Osteocyte (in vitro differentiated cells): ENCODE measurements around the gene KMT2B. TPM values are rescaled to one million over a fixed set of nuclear protein-coding genes. Genes with fewer than 3 reads are reported as not detected.

Experiments used
- DNase-seq: peaks from one replicate; pipeline ENCODE4 v3.0.0; 2021; ENCODE audit warnings: mixed read lengths; ENCODE audit not compliant: unreplicated experiment; ENCODE audit errors: extremely low spot score
- H3K27ac Mint-ChIP-seq: one replicate; pipeline ENCODE4 v1.8.0; 2021; ENCODE audit warnings: mild to moderate bottlenecking, mixed read lengths; ENCODE audit not compliant: unreplicated experiment
- H3K27me3 Mint-ChIP-seq: one replicate; pipeline ENCODE4 v1.8.0; 2021; ENCODE audit warnings: mixed read lengths; ENCODE audit not compliant: unreplicated experiment
- H3K36me3 Mint-ChIP-seq: one replicate; pipeline ENCODE4 v1.8.0; 2021; ENCODE audit warnings: mixed read lengths; ENCODE audit not compliant: unreplicated experiment
- H3K4me1 Mint-ChIP-seq: one replicate; pipeline ENCODE4 v1.8.0; 2021; ENCODE audit warnings: mixed read lengths; ENCODE audit not compliant: unreplicated experiment
- H3K4me3 Mint-ChIP-seq: one replicate; pipeline ENCODE4 v1.8.0; 2021; ENCODE audit warnings: mild to moderate bottlenecking, moderate library complexity, mixed read lengths; ENCODE audit not compliant: unreplicated experiment
- H3K9me3 Mint-ChIP-seq: one replicate; pipeline ENCODE4 v1.8.0; 2021; ENCODE audit warnings: mixed read lengths; ENCODE audit not compliant: unreplicated experiment
- total RNA-seq: library from RNA; stranded (reverse); gene quantifications from 2 replicates; pipeline ENCODE4 v1.2.1, GENCODE V29; 2021
- TF ChIP-seq, protein P1 (sequence below): fragments of 200-600 bp; sonication (generic); IDR thresholded peaks from 2 replicates; pipeline ENCODE4 v1.5.0; 2021; ENCODE audit warnings: antibody characterized with exemption, mild to moderate bottlenecking, moderate library complexity

KMT2B gene
- total RNA-seq, 1 donor from 2014 or later, result 45.1 TPM

DNA sequence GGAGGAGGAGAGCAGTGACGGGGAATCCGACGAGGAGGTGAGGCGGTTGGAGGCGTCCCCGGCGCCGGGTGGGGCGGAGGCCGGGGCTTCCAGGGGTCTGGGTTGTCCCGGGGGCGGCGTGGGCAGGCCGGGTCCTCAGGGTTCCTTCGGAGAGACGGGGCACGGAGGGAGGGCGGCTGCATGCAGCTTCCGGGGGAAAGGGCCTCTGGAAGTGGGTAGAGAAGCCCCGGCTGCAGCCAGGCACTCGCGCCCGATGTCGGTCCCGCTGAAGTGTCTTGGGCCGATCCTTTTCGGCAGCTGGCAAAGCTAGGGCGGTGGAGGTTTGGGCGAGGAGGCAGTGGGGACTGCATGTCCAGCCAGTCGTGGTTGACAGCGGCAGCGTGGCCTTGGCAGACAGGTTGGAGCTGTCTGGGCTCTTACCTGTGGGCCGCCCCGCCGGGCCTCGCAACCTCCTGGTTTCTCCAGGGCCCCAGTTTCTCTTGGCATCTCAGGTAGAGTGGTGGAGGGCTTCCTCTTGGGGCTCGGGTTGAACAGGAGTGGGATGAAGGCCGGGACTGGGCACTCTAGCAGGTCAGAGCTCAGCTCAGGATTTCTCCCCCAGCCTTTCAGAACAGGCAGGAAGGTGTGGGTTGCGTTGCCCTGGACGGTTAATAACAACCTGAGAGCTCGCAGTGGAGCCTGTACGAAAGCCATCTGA is 690 bp downstream of the KMT2B start:
- Mint-ChIP-seq H3K4me3 (peak overlapping the region; percentile 84), H3K4me1 (peaks cover 26% of the 10 kb centered on the region), H3K9me3 (no peaks in the 10 kb centered on the region), H3K36me3 (peaks cover 15% of the 10 kb centered on the region), H3K27ac (peak overlapping the region; percentile 69), H3K27me3 (no peaks in the 10 kb centered on the region)
- TF ChIP-seq, protein P1, sequence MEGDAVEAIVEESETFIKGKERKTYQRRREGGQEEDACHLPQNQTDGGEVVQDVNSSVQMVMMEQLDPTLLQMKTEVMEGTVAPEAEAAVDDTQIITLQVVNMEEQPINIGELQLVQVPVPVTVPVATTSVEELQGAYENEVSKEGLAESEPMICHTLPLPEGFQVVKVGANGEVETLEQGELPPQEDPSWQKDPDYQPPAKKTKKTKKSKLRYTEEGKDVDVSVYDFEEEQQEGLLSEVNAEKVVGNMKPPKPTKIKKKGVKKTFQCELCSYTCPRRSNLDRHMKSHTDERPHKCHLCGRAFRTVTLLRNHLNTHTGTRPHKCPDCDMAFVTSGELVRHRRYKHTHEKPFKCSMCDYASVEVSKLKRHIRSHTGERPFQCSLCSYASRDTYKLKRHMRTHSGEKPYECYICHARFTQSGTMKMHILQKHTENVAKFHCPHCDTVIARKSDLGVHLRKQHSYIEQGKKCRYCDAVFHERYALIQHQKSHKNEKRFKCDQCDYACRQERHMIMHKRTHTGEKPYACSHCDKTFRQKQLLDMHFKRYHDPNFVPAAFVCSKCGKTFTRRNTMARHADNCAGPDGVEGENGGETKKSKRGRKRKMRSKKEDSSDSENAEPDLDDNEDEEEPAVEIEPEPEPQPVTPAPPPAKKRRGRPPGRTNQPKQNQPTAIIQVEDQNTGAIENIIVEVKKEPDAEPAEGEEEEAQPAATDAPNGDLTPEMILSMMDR, result no peak
- no peak for DNase-seq

DNA sequence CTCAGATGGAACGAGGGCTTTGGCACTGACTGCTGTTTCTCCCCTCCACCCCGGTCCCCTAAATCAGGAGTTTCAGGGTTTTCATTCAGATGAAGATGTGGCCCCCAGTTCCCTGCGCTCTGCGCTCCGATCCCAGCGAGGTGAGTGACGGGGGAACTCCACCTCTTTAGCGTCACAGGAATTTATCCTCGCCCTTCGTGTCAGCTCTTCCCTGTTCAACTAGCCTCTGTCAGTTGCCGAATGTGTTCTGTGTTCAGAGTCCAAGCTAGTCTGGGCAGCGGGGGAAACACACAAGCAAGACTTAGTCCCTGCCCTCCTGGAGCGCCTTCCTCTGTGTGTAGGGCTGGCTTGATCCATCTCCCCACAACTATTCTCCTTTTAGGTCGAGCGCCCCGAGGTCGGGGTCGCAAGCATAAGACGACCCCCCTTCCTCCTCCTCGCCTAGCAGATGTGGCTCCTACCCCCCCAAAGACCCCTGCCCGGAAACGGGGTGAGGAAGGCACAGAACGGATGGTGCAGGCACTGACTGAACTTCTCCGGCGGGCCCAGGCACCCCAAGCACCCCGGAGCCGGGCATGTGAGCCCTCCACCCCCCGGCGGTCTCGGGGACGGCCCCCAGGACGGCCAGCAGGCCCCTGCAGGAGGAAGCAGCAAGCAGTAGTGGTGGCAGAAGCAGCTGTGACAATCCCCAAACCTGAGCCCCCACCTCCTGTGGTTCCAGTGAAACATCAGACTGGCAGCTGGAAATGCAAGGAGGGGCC is 1.8 kb downstream of the KMT2B start:
- no peaks in the 10 kb centered on the region for H3K27me3 Mint-ChIP-seq
- TF ChIP-seq, protein P1, result no peak
- no peaks in the 10 kb centered on the region for H3K9me3 Mint-ChIP-seq
- no peak for DNase-seq
- H3K27ac Mint-ChIP-seq, result peak overlapping the region; percentile 69
- H3K4me1 Mint-ChIP-seq, result peaks cover 26% of the 10 kb centered on the region
- H3K36me3 Mint-ChIP-seq, result peaks cover 23% of the 10 kb centered on the region
- peak overlapping the region; percentile 84 for H3K4me3 Mint-ChIP-seq

DNA sequence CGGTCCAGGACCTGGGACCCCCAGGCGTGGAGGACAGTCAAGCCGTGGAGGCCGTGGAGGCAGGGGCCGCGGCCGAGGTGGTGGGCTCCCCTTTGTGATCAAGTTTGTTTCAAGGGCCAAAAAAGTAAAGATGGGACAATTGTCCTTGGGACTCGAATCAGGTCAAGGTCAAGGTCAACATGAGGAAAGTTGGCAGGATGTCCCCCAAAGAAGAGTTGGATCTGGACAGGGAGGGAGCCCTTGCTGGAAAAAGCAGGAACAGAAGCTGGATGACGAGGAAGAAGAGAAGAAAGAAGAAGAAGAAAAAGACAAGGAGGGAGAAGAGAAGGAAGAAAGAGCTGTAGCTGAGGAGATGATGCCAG is 2.3 kb downstream of the KMT2B start:
- peaks cover 27% of the 10 kb centered on the region for H3K36me3 Mint-ChIP-seq
- TF ChIP-seq, protein P1, result no peak
- H3K27me3 Mint-ChIP-seq, result no peaks in the 10 kb centered on the region
- DNase-seq, result no peak
- no peaks in the 10 kb centered on the region for H3K9me3 Mint-ChIP-seq
- peaks cover 24% of the 10 kb centered on the region for H3K4me1 Mint-ChIP-seq
- H3K27ac Mint-ChIP-seq, result no peak overlapping the region
- H3K4me3 Mint-ChIP-seq, result no peak overlapping the region

DNA sequence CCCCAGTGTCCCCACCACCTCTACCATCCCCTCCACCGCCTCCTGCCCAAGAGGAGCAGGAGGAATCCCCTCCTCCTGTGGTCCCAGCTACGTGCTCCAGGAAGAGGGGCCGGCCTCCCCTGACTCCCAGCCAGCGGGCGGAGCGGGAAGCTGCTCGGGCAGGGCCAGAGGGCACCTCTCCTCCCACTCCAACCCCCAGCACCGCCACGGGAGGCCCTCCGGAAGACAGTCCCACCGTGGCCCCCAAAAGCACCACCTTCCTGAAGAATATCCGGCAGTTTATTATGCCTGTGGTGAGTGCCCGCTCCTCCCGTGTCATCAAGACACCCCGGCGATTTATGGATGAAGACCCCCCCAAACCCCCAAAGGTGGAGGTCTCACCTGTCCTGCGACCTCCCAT is 2.8 kb downstream of the KMT2B start:
- H3K27me3 Mint-ChIP-seq, result no peaks in the 10 kb centered on the region
- TF ChIP-seq, protein P1, result no peak
- no peaks in the 10 kb centered on the region for H3K9me3 Mint-ChIP-seq
- DNase-seq, result no peak
- no peak overlapping the region for H3K4me3 Mint-ChIP-seq
- peaks cover 23% of the 10 kb centered on the region for H3K4me1 Mint-ChIP-seq
- H3K27ac Mint-ChIP-seq, result no peak overlapping the region
- peaks cover 32% of the 10 kb centered on the region for H3K36me3 Mint-ChIP-seq

DNA sequence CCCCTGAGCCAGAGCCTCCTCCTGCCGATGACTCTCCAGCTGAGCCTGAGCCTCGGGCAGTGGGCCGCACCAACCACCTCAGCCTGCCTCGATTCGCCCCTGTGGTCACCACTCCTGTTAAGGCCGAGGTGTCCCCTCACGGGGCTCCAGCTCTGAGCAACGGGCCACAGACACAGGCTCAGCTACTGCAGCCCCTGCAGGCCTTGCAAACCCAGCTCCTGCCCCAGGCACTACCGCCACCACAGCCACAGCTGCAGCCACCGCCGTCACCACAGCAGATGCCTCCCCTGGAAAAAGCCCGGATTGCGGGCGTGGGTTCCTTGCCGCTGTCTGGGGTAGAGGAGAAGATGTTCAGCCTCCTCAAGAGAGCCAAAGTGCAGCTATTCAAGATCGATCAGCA is 3.6 kb downstream of the KMT2B start:
- Mint-ChIP-seq H3K9me3 (no peaks in the 10 kb centered on the region), H3K27me3 (no peaks in the 10 kb centered on the region), H3K4me3 (no peak overlapping the region), H3K27ac (no peak overlapping the region), H3K36me3 (peaks cover 36% of the 10 kb centered on the region), H3K4me1 (peaks cover 16% of the 10 kb centered on the region)
- TF ChIP-seq, protein P1, result no peak
- no peak for DNase-seq
